ENCODE data around the gene CCL16.
"Not testable (repeated sequence)": the region's sequence is repeated elsewhere in the genome, so short reads cannot be mapped to it uniquely, and the experiment has no call there.

The CCL16 gene, protein sequence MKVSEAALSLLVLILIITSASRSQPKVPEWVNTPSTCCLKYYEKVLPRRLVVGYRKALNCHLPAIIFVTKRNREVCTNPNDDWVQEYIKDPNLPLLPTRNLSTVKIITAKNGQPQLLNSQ

DNA sequence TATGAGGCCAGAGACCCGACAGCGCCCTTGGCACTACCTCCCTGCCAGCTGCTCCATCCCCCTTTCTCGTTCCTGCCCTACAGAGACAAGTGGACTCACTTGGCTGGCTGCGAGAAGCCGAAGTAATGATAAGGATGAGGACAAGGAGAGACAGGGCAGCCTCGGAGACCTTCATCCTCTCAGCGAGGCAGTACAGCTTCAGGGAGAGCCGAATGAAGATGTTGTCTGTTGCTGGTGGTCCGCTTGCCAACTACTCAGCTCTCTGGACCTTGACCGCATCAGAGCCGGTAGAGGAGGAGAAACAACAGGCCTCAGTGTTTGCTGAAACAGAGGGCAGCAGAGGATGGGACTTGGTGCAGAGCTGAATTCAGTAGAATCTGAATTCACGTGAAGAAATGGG lies at the start of gene CCL16:
CCL16 (minus strand) TSS at position 252 of the 400 bp plus-strand sequence; CDS start at position 175, 77 bp downstream.
- no peak for DNase-seq

DNA sequence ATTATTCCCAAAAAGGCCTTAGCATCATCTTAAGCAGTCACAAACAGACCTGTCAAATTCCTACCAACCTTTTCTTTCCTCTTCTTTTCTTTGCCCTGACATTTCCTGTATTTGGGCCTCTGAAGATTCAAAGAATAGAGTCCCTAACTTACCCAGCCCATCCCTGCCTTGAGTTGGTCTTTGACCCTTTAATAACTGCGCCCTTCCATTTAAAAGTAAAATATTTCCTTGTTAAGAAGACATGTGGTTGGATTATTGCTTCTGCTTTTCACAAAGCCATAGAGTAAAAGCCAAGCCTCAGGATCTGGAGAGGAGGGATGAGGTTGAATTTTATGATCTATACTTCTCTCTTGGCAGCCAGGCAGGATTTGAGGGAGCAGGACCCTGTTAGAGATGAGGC lies 49.7 kb upstream of the CCL16 start:
- DNase-seq, result no peak

DNA sequence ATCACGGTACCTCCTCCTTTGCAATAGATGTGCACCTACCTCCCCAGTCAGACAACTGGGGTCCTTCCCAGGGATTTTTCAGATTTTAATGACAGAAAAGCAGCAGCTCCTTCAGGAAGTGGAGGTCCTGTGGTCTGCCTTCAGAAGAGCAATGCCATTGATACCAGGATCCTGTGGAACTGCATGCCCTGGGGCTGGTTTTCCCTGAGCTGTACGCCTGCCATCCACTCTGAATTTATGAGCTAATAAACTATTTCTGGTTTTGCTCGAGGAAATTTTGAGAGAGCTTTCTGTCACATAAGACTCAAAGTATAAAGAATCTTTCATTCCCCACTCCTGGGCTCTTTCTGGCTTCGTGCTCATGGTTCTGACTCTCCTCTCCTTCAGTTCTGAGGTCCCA lies 46.5 kb upstream of the CCL16 start:
- DNase-seq, result no peak

- DNase-seq, result no peak
These were observed 43.0 kb upstream of the CCL16 start for GRCh38 chr17:36024106-36024869.

GRCh38 chr17:36019423-36019822 lies 38.1 kb upstream of the CCL16 start:
- no peak for DNase-seq

DNA sequence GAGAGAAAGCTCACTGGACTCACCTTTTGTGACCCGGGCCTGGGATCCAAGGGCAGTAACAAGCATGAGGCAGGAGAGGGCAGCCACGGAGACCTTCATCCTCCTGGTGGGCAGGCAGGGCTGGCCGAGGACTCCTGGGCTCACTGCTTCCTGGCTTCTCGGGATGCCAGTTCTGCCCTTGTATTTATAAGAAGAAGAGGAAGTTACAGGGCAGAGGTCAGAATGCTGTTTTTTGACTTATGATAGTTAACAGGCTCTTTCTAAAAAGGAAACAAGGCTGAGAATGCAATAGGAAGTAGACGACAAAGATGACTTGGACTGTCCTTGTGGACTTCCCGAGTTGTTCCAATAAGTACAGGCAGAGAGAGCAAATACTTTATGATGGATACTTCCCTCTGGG lies 36.5 kb upstream of the CCL16 start, which contains the start of gene CCL23:
CCL23 (minus strand) TSS at position 174 of the 400 bp plus-strand sequence; CDS start at position 99, 75 bp downstream.
- no peak for DNase-seq

- no peak for DNase-seq
These were observed 35.3 kb upstream of the CCL16 start for GRCh38 chr17:36016555-36016954.

- DNase-seq, result not testable (repeated sequence)
These were observed 34.6 kb upstream of the CCL16 start for GRCh38 chr17:36015895-36016294.

- DNase-seq, result no peak
These were observed 33.6 kb upstream of the CCL16 start for GRCh38 chr17:36014946-36015345.

DNA sequence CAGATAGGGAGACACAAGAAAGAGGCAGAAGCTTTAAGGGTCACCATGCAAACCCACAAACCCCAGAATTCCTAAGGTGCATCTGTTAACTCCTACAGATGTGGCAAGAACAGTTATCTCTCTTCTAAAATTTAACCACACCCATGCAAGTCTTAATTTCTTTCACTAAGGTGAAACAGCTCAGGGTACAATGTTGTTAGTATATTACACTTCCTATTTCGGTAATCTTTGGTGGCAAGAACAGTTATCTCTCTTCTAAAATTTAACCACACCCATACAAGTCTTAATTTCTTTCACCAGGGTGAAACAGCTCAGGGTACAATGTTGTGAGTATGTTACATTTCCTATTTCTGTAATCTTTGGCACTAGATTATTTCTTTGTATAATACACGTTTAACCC lies 29.9 kb upstream of the CCL16 start:
- DNase-seq, result no peak

- no peak for DNase-seq
These were observed 27.8 kb upstream of the CCL16 start for GRCh38 chr17:36008998-36009665.

GRCh38 chr17:36004594-36005108 lies 23.4 kb upstream of the CCL16 start:
- DNase-seq, result no peak

DNA sequence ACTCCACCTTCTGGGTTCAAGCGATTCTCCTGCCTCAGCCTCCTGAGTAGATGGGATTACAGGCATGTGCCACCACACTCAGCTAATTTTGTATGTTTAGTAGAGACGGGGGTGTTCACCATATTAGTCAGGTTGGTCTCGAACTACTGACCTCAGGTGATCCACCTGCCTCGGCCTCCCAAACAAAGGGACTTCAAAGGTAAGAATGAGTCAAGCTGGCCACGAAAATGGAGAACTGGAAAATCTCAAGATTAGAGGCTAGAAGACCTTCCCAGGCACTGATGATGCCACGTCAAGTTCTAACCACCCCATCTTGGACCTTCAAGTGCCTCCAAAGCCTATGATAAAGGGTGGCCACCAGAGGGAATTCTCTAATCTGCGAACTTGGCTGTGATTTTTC lies 21.3 kb upstream of the CCL16 start:
- DNase-seq, result no peak

DNA sequence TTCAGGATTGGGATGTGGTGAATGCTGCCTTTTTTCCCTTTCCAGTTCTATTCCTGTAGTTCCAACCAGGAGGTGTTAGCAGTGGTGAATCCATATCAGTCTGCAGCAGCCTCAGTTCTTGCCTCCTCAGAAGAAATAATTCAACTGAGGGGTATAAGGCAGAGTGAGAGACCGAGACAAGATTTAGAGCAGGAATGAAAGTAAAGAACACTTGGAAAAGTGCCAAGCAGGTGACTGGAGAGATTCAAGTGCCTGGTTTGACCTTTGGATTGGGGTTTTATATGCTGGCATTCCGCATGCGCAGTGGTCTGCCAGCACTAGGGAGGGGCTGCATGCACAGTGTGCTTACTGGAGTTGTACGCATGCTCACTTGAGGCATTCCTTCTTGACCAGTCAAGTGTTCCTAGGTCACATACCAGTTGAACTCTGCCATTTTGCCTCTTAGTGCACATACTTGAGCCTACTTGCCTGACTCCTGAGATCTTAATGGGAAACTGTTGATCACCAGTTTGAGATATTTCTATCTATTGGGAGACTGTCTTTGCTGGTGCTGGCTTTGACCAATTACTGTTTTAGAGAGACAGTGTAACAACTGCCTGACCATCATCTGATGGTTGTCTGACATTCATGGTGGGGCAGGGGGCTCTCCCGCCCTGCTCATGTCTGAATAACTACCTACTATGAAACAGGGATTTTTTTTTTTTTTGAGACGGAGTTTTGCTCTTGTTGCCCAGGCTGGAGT lies 20.7 kb upstream of the CCL16 start:
- no peak for DNase-seq

GRCh38 chr17:36001110-36001771 lies 19.9 kb upstream of the CCL16 start, which contains the start of gene CCL15:
TSS of gene CCL15 (minus strand) at chr17:36001553. CDS start at chr17:36001492, 61 bp downstream.
- DNase-seq, result no peak

DNA sequence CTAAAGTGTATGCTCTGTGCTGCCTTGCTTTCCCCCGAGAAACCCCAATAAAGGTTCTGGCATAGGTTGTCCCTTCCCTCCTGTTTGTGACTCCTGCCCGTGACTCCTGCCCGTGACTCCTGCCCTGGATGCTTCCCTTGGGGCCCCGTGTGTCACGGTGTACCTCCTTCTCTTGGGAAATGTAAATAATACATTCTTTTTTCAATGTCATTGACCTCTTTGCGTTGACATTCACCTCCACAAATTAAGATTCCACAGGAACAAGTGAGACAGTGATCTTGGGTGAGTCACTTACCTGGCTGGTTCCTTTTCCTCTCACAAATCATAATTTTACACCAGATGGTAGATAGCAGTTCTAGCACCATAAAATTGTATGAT lies 19.4 kb upstream of the CCL16 start:
- no peak for DNase-seq

DNA sequence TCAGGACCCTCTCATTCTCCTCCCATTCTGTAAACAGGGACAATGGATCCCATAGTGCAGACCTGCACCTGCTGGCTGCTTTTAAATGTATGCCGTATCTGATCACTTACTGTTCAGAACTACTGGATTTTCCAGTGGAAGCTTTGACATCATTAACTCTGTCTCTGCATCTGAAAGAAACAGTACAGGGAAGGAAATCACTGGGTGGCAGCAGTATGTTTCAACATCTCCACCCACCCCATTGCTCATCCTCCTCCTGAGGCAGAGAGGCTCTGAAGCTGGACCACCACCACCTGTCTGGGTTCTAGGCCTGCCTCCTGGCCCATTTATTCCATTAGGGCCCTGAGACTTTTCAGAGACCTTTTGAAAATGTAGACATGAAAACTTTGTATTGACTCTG lies 17.5 kb upstream of the CCL16 start:
- no peak for DNase-seq

- DNase-seq, result no peak
These were observed 16.8 kb upstream of the CCL16 start for GRCh38 chr17:35998018-35998545.

DNA sequence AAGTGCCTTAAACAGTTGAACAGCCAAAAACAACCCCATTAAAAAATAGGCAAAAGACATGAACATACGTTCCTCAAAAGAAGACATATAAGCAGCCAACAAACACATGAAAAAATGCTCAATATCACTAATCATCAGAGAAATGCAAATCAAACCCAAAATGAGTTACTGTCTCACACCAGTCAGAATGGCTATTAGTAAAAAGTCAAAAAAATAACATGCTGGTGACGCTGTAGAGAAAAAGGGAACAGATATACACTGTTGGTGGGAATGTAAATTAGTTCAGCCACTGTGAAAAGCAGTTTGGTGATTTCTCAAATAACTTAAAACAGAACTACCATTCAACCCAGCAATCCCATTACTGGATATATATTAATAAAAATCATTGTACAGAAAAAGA lies 14.0 kb upstream of the CCL16 start:
- DNase-seq, result not testable (repeated sequence)

GRCh38 chr17:35991075-35991474 lies 9.8 kb upstream of the CCL16 start:
- DNase-seq, result no peak

DNA sequence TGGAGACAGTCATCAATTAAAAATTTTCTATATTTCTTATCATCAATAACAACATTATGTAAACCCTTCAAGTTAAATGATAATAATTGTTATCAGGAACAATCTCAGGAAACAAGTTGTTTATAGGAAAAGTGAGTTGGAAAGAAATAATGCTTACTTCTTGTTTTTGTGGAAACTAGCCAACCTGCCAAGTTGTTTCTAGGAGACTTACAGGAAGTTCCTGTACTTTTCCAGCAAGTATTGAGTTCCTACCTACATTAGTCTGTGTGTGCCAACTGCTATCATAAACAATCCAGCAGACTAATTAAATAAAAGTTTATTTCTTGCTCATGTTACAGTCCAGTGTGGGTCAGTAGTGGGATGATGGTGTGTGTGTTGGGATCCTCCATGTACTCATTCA lies 6.9 kb upstream of the CCL16 start:
- no peak for DNase-seq

DNA sequence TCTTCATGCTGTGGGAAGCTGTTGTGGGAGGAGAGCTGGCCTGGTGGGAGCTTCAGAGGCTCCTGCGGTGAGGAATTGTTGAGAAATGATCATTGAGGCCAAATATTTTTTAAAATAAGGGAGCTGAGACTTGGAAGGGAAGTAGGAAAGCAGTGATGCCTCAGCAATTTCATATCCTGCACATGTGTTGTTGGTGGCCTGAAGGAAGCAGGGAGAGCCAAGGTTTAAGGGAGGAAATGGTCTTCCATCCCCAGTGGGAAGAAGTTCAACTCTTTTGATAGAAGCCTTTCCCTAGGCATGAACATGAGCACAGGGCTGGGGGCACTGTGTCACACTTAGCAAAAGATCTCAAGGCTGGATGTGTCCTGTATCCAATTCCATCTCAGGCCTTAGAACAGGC lies 5.3 kb upstream of the CCL16 start, which contains the start of gene CCL14:
CCL14 (minus strand) TSS at position 87 of the 400 bp plus-strand sequence; CDS start at position 7, 80 bp downstream.
- DNase-seq, result no peak

All from GF-D8 (cell line).